ENCODE measurements around the gene TRIM5.
"Not testable (repeated sequence)": the region's sequence is repeated elsewhere in the genome, so short reads cannot be mapped to it uniquely, and the experiment has no call there.

Gene TRIM5

GRCh38 chr11:5688482-5688881 is 3.6 kb upstream of the TRIM5 start:
- no peak for DNase-seq

- no peak for DNase-seq
These were observed 1.6 kb upstream of the TRIM5 start for GRCh38 chr11:5686426-5686825.

GRCh38 chr11:5684036-5684645 is 733 bp downstream of the TRIM5 start:
- no peak for DNase-seq

- peak in 1 of 5 donors; percentile 19 for DNase-seq
These were observed 1.3 kb downstream of the TRIM5 start for GRCh38 chr11:5683620-5684019.

GRCh38 chr11:5682890-5683441 is 1.9 kb downstream of the TRIM5 start:
- DNase-seq: not testable (repeated sequence)

- DNase-seq: no peak
These were observed 5.1 kb downstream of the TRIM5 start for GRCh38 chr11:5679811-5680210.

- DNase-seq: no peak
These were observed 10.5 kb downstream of the TRIM5 start for GRCh38 chr11:5674391-5674790.

- no peak for DNase-seq
These were observed 13.0 kb downstream of the TRIM5 start for GRCh38 chr11:5671831-5672230.

GRCh38 chr11:5666402-5666793 is 18.5 kb downstream of the TRIM5 start:
- DNase-seq: no peak

GRCh38 chr11:5665746-5666401 is 19.0 kb downstream of the TRIM5 start:
- no peak for DNase-seq

GRCh38 chr11:5665051-5665570 is 19.8 kb downstream of the TRIM5 start:
- no peak for DNase-seq

- no peak for DNase-seq
These were observed 21.4 kb downstream of the TRIM5 start for GRCh38 chr11:5663511-5663910.

- DNase-seq: no peak
These were observed 26.6 kb downstream of the TRIM5 start for GRCh38 chr11:5658318-5658717.

- not testable (repeated sequence) for DNase-seq
These were observed 27.9 kb downstream of the TRIM5 start for GRCh38 chr11:5656956-5657355.

- no peak for DNase-seq
These were observed 29.4 kb downstream of the TRIM5 start for GRCh38 chr11:5655474-5655873.

GRCh38 chr11:5646139-5646538 is 38.7 kb downstream of the TRIM5 start:
- DNase-seq: no peak

- no peak for DNase-seq
These were observed 41.3 kb downstream of the TRIM5 start for GRCh38 chr11:5643585-5643984.

GRCh38 chr11:5639953-5640352 is 44.9 kb downstream of the TRIM5 start:
- no peak for DNase-seq

- no peak for DNase-seq
These were observed 52.8 kb downstream of the TRIM5 start for GRCh38 chr11:5631969-5632635.

GRCh38 chr11:5631417-5631816 is 53.5 kb downstream of the TRIM5 start:
- DNase-seq: no peak

- DNase-seq: no peak
These were observed 58.7 kb downstream of the TRIM5 start for GRCh38 chr11:5626196-5626595.

GRCh38 chr11:5625281-5625680 is 59.6 kb downstream of the TRIM5 start:
- DNase-seq: no peak

- peak; percentile 9 to 78 (median 40) for DNase-seq
These were observed 60.2 kb downstream of the TRIM5 start, which contains the start of gene TRIM34 for GRCh38 chr11:5624489-5625279. Gene TRIM34 (plus strand): TSS chr11:5625001. CDS start chr11:5632332, 7,331 bp downstream.
